HEK293 (cell line): ENCODE data around the gene FRMD4A.
"Not testable (repeated sequence)": the region's sequence is repeated elsewhere in the genome, so short reads cannot be mapped to it uniquely, and the experiment has no call there.

Experiments
- CTCF ChIA-PET: fragments of 350-600 bp; formaldehyde crosslinking; extraction: SDS; loops from one replicate; lab custom pipeline; 2021; ENCODE audit warnings: antibody characterized with exemption; lab: Yijun Ruan, JAX
- POLR2A ChIA-PET: fragments of 300-600 bp; formaldehyde crosslinking; extraction: SDS; loops from one replicate; lab custom pipeline; 2020; ENCODE audit warnings: antibody characterized with exemption, inconsistent platforms; lab: Yijun Ruan, JAX
- H3K27ac ChIP-seq: fragments of 200-500 bp; sonication (Bioruptor generic); 2 replicates; pipeline ENCODE4 v1.5.1; 2014; ENCODE audit warnings: low read depth, low read length, control low read depth, inconsistent platforms; ENCODE audit errors: extremely low read depth
- H3K36me3 ChIP-seq, 2 experiments: fragments of 200-500 bp in 1 of 2; sonication (Bioruptor generic) in 1 of 2; 1 replicate in 1 of 2; 2 replicates in 1 of 2; pipeline ENCODE4 v1.5.1; 2014 to 2017; ENCODE audit warnings: inconsistent platforms in 2 of 2, low read length in 2 of 2; ENCODE audit not compliant: control insufficient read depth in 2 of 2, insufficient read depth in 1 of 2
- H3K4me1 ChIP-seq: fragments of 200-500 bp; sonication (Bioruptor generic); 2 replicates; pipeline ENCODE4 v1.5.1; 2014; ENCODE audit warnings: mild to moderate bottlenecking, low read length, inconsistent platforms; ENCODE audit not compliant: control insufficient read depth, insufficient read depth
- H3K4me3 ChIP-seq: 2 replicates; pipeline ENCODE4 v1.5.1; 2011; ENCODE audit warnings: low read depth, mild to moderate bottlenecking, control low read depth, low read length, moderate library complexity
- H3K9me3 ChIP-seq: fragments of 200-500 bp; sonication (Bioruptor generic); 2 replicates; pipeline ENCODE4 v1.5.1; 2014; ENCODE audit warnings: low read depth, low read length, inconsistent platforms; ENCODE audit not compliant: control insufficient read depth, insufficient read depth
- HOXD13 ChIP-seq: sonication (generic); formaldehyde crosslinking; IDR thresholded peaks from 2 replicates; pipeline ENCODE4 v1.8.0; 2022; ENCODE audit warnings: missing genetic modification reagents, borderline replicate concordance
- MZF1 ChIP-seq: fragments of 450-650 bp; formaldehyde crosslinking; IDR thresholded peaks from 2 replicates; pipeline ENCODE4 v1.5.1; 2017; ENCODE audit warnings: missing biosample characterization, missing genetic modification characterization, borderline replicate concordance
- OSR2 ChIP-seq: fragments of 450-650 bp; formaldehyde crosslinking; IDR thresholded peaks from 2 replicates; pipeline ENCODE4 v1.5.1; 2016; ENCODE audit warnings: missing biosample characterization, missing genetic modification characterization
- PRDM1 ChIP-seq: fragments of 450-650 bp; formaldehyde crosslinking; IDR thresholded peaks from 2 replicates; pipeline ENCODE4; 2016; ENCODE audit warnings: missing biosample characterization, missing genetic modification characterization
- ZEB2 ChIP-seq: fragments of 450-650 bp; formaldehyde crosslinking; IDR thresholded peaks from 2 replicates; pipeline ENCODE4 v1.5.1; 2016; ENCODE audit warnings: missing biosample characterization, missing genetic modification characterization
- ZFP37 ChIP-seq: fragments of 450-650 bp; formaldehyde crosslinking; IDR thresholded peaks from 2 replicates; pipeline ENCODE4 v1.5.1; 2016; ENCODE audit warnings: missing biosample characterization, missing genetic modification characterization
- ZIC2 ChIP-seq: fragments of 450-650 bp; formaldehyde crosslinking; IDR thresholded peaks from 2 replicates; pipeline ENCODE4 v1.5.1; 2016; ENCODE audit warnings: missing biosample characterization, missing genetic modification characterization
- ZNF10 ChIP-seq: fragments of 450-650 bp; formaldehyde crosslinking; IDR thresholded peaks from 2 replicates; pipeline ENCODE4 v1.5.1; 2017; ENCODE audit warnings: missing biosample characterization, missing genetic modification characterization
- ZNF132 ChIP-seq: fragments of 450-650 bp; formaldehyde crosslinking; IDR thresholded peaks from 2 replicates; pipeline ENCODE4 v1.5.1; 2017; ENCODE audit warnings: missing biosample characterization, missing genetic modification characterization, borderline replicate concordance
- ZNF133 ChIP-seq: fragments of 450-650 bp; formaldehyde crosslinking; IDR thresholded peaks from 2 replicates; pipeline ENCODE4 v1.5.1; 2016; ENCODE audit warnings: missing biosample characterization, missing genetic modification characterization
- ZNF146 ChIP-seq: fragments of 450-650 bp; formaldehyde crosslinking; IDR thresholded peaks from 2 replicates; pipeline ENCODE4 v1.5.1; 2016; ENCODE audit warnings: missing biosample characterization, missing genetic modification characterization
- ZNF175 ChIP-seq: fragments of 450-650 bp; formaldehyde crosslinking; IDR thresholded peaks from 2 replicates; pipeline ENCODE4 v1.5.1; 2016; ENCODE audit warnings: missing biosample characterization, missing genetic modification characterization
- ZNF202 ChIP-seq: fragments of 450-650 bp; formaldehyde crosslinking; IDR thresholded peaks from 2 replicates; pipeline ENCODE4 v1.5.1; 2016; ENCODE audit warnings: missing biosample characterization, missing genetic modification characterization, borderline replicate concordance
- ZNF211 ChIP-seq: fragments of 450-650 bp; formaldehyde crosslinking; IDR thresholded peaks from 2 replicates; pipeline ENCODE4 v1.5.1; 2016; ENCODE audit warnings: low read depth, missing biosample characterization, missing genetic modification characterization
- ZNF302 ChIP-seq: fragments of 450-650 bp; formaldehyde crosslinking; IDR thresholded peaks from 2 replicates; pipeline ENCODE4 v1.5.1; 2016; ENCODE audit warnings: missing biosample characterization, missing genetic modification characterization, low read depth
- ZNF335 ChIP-seq: fragments of 450-650 bp; formaldehyde crosslinking; conservative IDR thresholded peaks from 2 replicates; pipeline ENCODE4 v1.5.1; 2016; ENCODE audit warnings: missing biosample characterization, missing genetic modification characterization
- ZNF350 ChIP-seq: fragments of 450-650 bp; formaldehyde crosslinking; IDR thresholded peaks from 2 replicates; pipeline ENCODE4 v1.5.0; 2017; ENCODE audit warnings: missing biosample characterization, mild to moderate bottlenecking, missing genetic modification characterization
- ZNF394 ChIP-seq: fragments of 450-650 bp; formaldehyde crosslinking; IDR thresholded peaks from 2 replicates; pipeline ENCODE4 v1.5.1; 2016; ENCODE audit warnings: missing biosample characterization, missing genetic modification characterization, mild to moderate bottlenecking, moderate library complexity, borderline replicate concordance
- ZNF404 ChIP-seq: fragments of 450-650 bp; formaldehyde crosslinking; IDR thresholded peaks from 2 replicates; pipeline ENCODE4 v1.5.1; 2017; ENCODE audit warnings: missing biosample characterization, missing genetic modification characterization
- ZNF423 ChIP-seq: fragments of 450-650 bp; formaldehyde crosslinking; IDR thresholded peaks from 2 replicates; pipeline ENCODE4 v1.5.1; 2016; ENCODE audit warnings: missing biosample characterization, missing genetic modification characterization
- ZNF530 ChIP-seq: fragments of 450-650 bp; formaldehyde crosslinking; IDR thresholded peaks from 2 replicates; pipeline ENCODE4 v1.5.1; 2016; ENCODE audit warnings: low read depth, missing biosample characterization, missing genetic modification characterization
- ZNF596 ChIP-seq: fragments of 450-650 bp; IDR thresholded peaks from 2 replicates; pipeline ENCODE4 v1.5.0; 2018; ENCODE audit warnings: missing biosample characterization, mild to moderate bottlenecking, missing genetic modification characterization, moderate library complexity
- ZNF623 ChIP-seq: fragments of 450-650 bp; formaldehyde crosslinking; IDR thresholded peaks from 2 replicates; pipeline ENCODE4 v1.5.1; 2016; ENCODE audit warnings: missing biosample characterization, missing genetic modification characterization
- ZNF654 ChIP-seq: fragments of 450-650 bp; formaldehyde crosslinking; IDR thresholded peaks from 2 replicates; pipeline ENCODE4 v1.5.1; 2016; ENCODE audit warnings: low read depth, missing biosample characterization, missing genetic modification characterization
- ZNF776 ChIP-seq: fragments of 450-650 bp; formaldehyde crosslinking; IDR thresholded peaks from 2 replicates; pipeline ENCODE4 v1.5.0; 2017; ENCODE audit warnings: missing biosample characterization, missing genetic modification characterization, borderline replicate concordance
- ZNF830 ChIP-seq: fragments of 450-650 bp; IDR thresholded peaks from 2 replicates; pipeline ENCODE4 v1.5.0; 2018; ENCODE audit warnings: missing biosample characterization, missing genetic modification characterization, low read depth, mild to moderate bottlenecking, moderate library complexity
- ZXDB ChIP-seq: fragments of 450-650 bp; formaldehyde crosslinking; IDR thresholded peaks from 2 replicates; pipeline ENCODE4 v1.5.1; 2016; ENCODE audit warnings: missing biosample characterization, missing genetic modification characterization
- TF ChIP-seq, protein P1 (sequence below): sonication (generic); formaldehyde crosslinking; IDR thresholded peaks from 2 replicates; pipeline ENCODE4 v1.8.1; 2022; ENCODE audit warnings: mild to moderate bottlenecking, moderate library complexity, missing genetic modification reagents
- TF ChIP-seq, protein P2 (sequence below): fragments of 450-650 bp; formaldehyde crosslinking; IDR thresholded peaks from 2 replicates; pipeline ENCODE4 v1.5.1; 2016; ENCODE audit warnings: missing biosample characterization, missing genetic modification characterization

Gene FRMD4A

DNA sequence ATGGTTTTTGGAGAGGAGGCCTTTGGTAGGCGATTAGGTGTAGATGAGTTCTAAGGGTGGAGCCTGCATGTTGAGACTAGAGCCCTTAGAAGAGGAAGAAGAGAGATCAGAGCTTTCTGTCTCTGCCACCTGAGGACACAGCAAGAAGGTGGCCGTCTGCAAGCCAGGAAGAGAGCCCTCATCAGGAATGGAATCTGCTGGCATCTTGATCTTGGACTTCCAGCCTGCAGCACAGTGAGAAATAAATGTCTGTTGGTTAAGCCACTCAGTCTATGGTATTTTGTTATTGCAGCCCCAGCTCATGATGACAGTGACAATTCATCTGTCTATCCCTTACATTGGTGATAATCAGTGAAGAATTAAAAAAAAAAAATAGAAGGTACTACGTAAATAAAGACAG, 408.8 kb downstream of the FRMD4A start:
- POLR2A ChIA-PET: no interaction called here
- CTCF ChIA-PET: interaction anchor here (0.6 kb wide), 3 partner anchors 48 to 634 kb away, joined by 3 read pairs; no protein-coding TSS in a partner anchor

DNA sequence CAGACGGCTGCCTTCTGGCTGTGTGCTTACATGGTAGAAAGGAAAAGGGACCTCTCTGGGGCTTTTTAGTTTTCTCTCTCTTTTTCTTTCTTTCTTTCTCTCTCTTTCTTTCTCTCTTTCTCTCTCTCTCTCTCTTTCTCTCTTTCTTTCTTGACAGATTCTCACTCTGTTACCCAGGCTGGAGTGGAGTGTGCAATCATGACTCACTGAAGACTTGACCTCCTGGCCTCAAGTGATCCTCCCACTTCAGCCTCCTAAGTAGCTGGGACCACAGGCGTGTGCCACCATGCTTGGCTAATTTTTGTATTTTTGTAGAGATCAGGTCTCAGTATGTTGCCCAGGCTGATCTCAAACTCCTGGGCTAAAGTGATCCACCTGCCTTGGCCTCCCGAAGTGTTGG, 409.6 kb downstream of the FRMD4A start:
- H3K36me3 ChIP-seq, H3K4me3 ChIP-seq, POLR2A ChIA-PET, H3K4me1 ChIP-seq, H3K9me3 ChIP-seq, CTCF ChIA-PET, H3K27ac ChIP-seq: not testable (repeated sequence)
- peak; percentile 38; the same call in 1 of the 2 replicates for TF ChIP-seq ZNF596
- TF ChIP-seq, all 188 proteins: peak for 1; not testable (repeated sequence) for 187

More for the DNA sequence above, 408.8 kb downstream of the FRMD4A start:
- TF ChIP-seq HOXD13 (CRISPR knock-in tag): no peak
- TF ChIP-seq ZEB2 (tag by site-specific recombination): no peak
- no peak for TF ChIP-seq PRDM1 (tag by site-specific recombination)
- TF ChIP-seq ZNF530 (tag by site-specific recombination): no peak
- no peak for TF ChIP-seq ZNF404 (tag by site-specific recombination)
- TF ChIP-seq ZNF133 (tag by site-specific recombination): no peak
- TF ChIP-seq ZNF394 (tag by site-specific recombination): no peak
- TF ChIP-seq ZNF302 (tag by site-specific recombination): no peak
- TF ChIP-seq ZNF830 (tag by site-specific recombination): no peak
- no peak for TF ChIP-seq ZNF623 (tag by site-specific recombination)
- TF ChIP-seq, protein P1, sequence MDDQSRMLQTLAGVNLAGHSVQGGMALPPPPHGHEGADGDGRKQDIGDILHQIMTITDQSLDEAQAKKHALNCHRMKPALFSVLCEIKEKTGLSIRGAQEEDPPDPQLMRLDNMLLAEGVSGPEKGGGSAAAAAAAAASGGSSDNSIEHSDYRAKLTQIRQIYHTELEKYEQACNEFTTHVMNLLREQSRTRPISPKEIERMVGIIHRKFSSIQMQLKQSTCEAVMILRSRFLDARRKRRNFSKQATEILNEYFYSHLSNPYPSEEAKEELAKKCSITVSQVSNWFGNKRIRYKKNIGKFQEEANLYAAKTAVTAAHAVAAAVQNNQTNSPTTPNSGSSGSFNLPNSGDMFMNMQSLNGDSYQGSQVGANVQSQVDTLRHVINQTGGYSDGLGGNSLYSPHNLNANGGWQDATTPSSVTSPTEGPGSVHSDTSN (CRISPR knock-in tag): no peak
- TF ChIP-seq, protein P2, sequence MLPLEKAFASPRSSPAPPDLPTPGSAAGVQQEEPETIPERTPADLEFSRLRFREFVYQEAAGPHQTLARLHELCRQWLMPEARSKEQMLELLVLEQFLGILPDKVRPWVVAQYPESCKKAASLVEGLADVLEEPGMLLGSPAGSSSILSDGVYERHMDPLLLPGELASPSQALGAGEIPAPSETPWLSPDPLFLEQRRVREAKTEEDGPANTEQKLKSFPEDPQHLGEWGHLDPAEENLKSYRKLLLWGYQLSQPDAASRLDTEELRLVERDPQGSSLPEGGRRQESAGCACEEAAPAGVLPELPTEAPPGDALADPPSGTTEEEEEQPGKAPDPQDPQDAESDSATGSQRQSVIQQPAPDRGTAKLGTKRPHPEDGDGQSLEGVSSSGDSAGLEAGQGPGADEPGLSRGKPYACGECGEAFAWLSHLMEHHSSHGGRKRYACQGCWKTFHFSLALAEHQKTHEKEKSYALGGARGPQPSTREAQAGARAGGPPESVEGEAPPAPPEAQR (tag by site-specific recombination): no peak
- no peak for TF ChIP-seq ZNF132 (tag by site-specific recombination)
- TF ChIP-seq ZNF350: no peak
- no peak for TF ChIP-seq ZNF654
- TF ChIP-seq MZF1 (tag by site-specific recombination): no peak
- TF ChIP-seq, all 188 proteins: peak for 0
- Histone ChIP-seq H3K36me3 (no peaks in the 10 kb centered on the region), H3K9me3 (no peaks in the 10 kb centered on the region), H3K4me3 (no peak overlapping the region), H3K27ac (no peak overlapping the region), H3K4me1 (no peaks in the 10 kb centered on the region)

DNA sequence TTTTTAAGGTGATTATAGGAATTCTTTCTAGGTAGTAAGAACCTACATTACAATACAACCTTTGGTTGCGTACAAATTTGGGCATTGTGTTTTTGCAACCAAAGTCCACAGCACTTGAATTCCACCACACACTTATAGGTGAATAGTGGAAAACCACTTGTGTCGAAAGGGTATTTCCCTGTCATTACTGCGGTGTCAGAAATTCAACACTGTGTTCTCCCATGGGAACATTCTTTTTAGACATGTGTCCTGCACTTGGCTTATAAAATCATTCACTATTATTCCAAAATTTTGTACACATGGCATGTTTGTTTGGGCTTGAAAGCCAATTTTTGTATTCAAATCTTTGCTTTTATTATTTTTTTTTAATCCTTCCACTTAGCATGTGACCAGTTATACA, 410.3 kb downstream of the FRMD4A start:
- CTCF ChIA-PET: interaction anchor here (0.6 kb wide), 1 partner anchor 558 kb away, joined by 3 read pairs; no protein-coding TSS in a partner anchor
- no peak for TF ChIP-seq ZNF202 (tag by site-specific recombination)
- TF ChIP-seq ZXDB (tag by site-specific recombination): no peak
- TF ChIP-seq ZIC2 (tag by site-specific recombination): no peak
- TF ChIP-seq ZNF423 (tag by site-specific recombination): no peak
- TF ChIP-seq ZNF146 (tag by site-specific recombination): no peak
- TF ChIP-seq, protein P1 (CRISPR knock-in tag): no peak
- TF ChIP-seq ZNF654: no peak
- no peak for TF ChIP-seq MZF1 (tag by site-specific recombination)
- TF ChIP-seq ZNF10: no peak
- TF ChIP-seq ZNF175: no peak
- no peak for TF ChIP-seq ZNF776 (tag by site-specific recombination)
- no peak for TF ChIP-seq ZNF335 (tag by site-specific recombination)
- TF ChIP-seq ZFP37 (tag by site-specific recombination): no peak
- no peak for TF ChIP-seq ZNF211 (tag by site-specific recombination)
- TF ChIP-seq OSR2 (tag by site-specific recombination): no peak

More for the DNA sequence above, 410.3 kb downstream of the FRMD4A start:
- no peaks in the 10 kb centered on the region for H3K4me1 ChIP-seq
- no peak overlapping the region for H3K27ac ChIP-seq
- no peaks in the 10 kb centered on the region for H3K36me3 ChIP-seq
- H3K4me3 ChIP-seq: no peak overlapping the region
- POLR2A ChIA-PET: no interaction called here
- H3K9me3 ChIP-seq: no peaks in the 10 kb centered on the region
